Lower lobe of right lung (tissue), 2 donors: ENCODE data around the gene MVK. TPM values are rescaled to one million over a fixed set of nuclear protein-coding genes. Genes with fewer than 3 reads are reported as not detected.

ENCODE experiments used
- ATAC-seq, 2 donors: fragments of 200-7000 bp; cut with Tn5 transposase; one replicate each; pipeline ENCODE4 v1.9.1; 2020 to 2022; ENCODE audit warnings: mild to moderate bottlenecking in 2 of 2, moderate library complexity in 2 of 2
- DNase-seq: peaks from one replicate; pipeline ENCODE4 v3.0.0-alpha.2; 2020
- H3K27ac ChIP-seq: fragments of 200-600 bp; one replicate; pipeline ENCODE4 v1.8.0; 2022
- H3K27me3 ChIP-seq: fragments of 200-600 bp; one replicate; pipeline ENCODE4 v1.8.0; 2022; ENCODE audit warnings: low read depth
- H3K36me3 ChIP-seq: fragments of 200-600 bp; one replicate; pipeline ENCODE4 v1.8.0; 2022; ENCODE audit warnings: mild to moderate bottlenecking
- H3K4me1 ChIP-seq: fragments of 200-600 bp; one replicate; pipeline ENCODE4 v1.8.0; 2022
- H3K4me3 ChIP-seq: fragments of 200-600 bp; one replicate; pipeline ENCODE4 v1.8.0; 2022; ENCODE audit warnings: mild to moderate bottlenecking
- H3K9me3 ChIP-seq: fragments of 200-600 bp; one replicate; pipeline ENCODE4 v1.8.0; 2022
- CTCF ChIP-seq: fragments of 200-600 bp; IDR thresholded peaks from one replicate; pipeline ENCODE4 v1.8.0; 2022; ENCODE audit warnings: antibody characterized with exemption, mild to moderate bottlenecking
- intact Hi-C: fragments of 100-400 bp; cut with DNase I; formaldehyde crosslinking; loops from one replicate; pipeline ENCODE4 v1.11.0; 2022
- total RNA-seq: library from RNA; stranded (reverse); fragmentation: NEBNext Ultra II Directional; extraction: Animal tissue kit (Norgen Biotek cat#: 25700); gene quantifications from one replicate; pipeline ENCODE4 v1.2.1, GENCODE V29; 2021
- donor health status: DM: no; HTN: yes; CAD: no; lungs with severe emphysema.

Gene MVK
- total RNA-seq, 1 donor from 2014 or later, result 25.1 TPM

- no peak for TF ChIP-seq CTCF
- H3K4me3 ChIP-seq, result peak overlapping the region; percentile 85
- DNase-seq, result no peak
- peak overlapping the region; percentile 91 for H3K27ac ChIP-seq
- peaks cover 58% of the 10 kb centered on the region for H3K36me3 ChIP-seq
- ATAC-seq, result no peak
- no peaks in the 10 kb centered on the region for H3K9me3 ChIP-seq
- peaks cover 29% of the 10 kb centered on the region for H3K4me1 ChIP-seq
- no peaks in the 10 kb centered on the region for H3K27me3 ChIP-seq
- intact Hi-C loops, result no loop called here
Measured at GRCh38 chr12:109572506-109572845, 1.1 kb upstream of the MVK start.

- peaks cover 59% of the 10 kb centered on the region for H3K36me3 ChIP-seq
- H3K4me3 ChIP-seq, result peak overlapping the region; percentile 85
- intact Hi-C loops, result no loop called here
- DNase-seq, result no peak
- no peaks in the 10 kb centered on the region for H3K27me3 ChIP-seq
- TF ChIP-seq CTCF, result no peak
- H3K4me1 ChIP-seq, result peaks cover 29% of the 10 kb centered on the region
- no peak for ATAC-seq
- H3K27ac ChIP-seq, result peak overlapping the region; percentile 91
- H3K9me3 ChIP-seq, result no peaks in the 10 kb centered on the region
Measured at GRCh38 chr12:109573914-109574244, 285 bp downstream of the MVK start.

GRCh38 chr12:109575683-109576082 is 2.1 kb downstream of the MVK start:
- Histone ChIP-seq H3K4me3 (no peak overlapping the region), H3K36me3 (peaks cover 60% of the 10 kb centered on the region), H3K27ac (no peak overlapping the region), H3K4me1 (peaks cover 29% of the 10 kb centered on the region), H3K9me3 (no peaks in the 10 kb centered on the region), H3K27me3 (no peaks in the 10 kb centered on the region)
- ATAC-seq (no peak), DNase-seq (no peak)
- intact Hi-C loops, result no loop called here
- no peak for TF ChIP-seq CTCF

- no peak for TF ChIP-seq CTCF
- no peak for ATAC-seq
- Histone ChIP-seq H3K27ac (no peak overlapping the region), H3K4me1 (peaks cover 21% of the 10 kb centered on the region), H3K4me3 (no peak overlapping the region), H3K27me3 (no peaks in the 10 kb centered on the region), H3K9me3 (no peaks in the 10 kb centered on the region), H3K36me3 (peaks cover 65% of the 10 kb centered on the region)
- no peak for DNase-seq
- intact Hi-C loops, result no loop called here
Measured at GRCh38 chr12:109577311-109577710, 3.7 kb downstream of the MVK start.

- peaks cover 14% of the 10 kb centered on the region for H3K4me1 ChIP-seq
- no peak overlapping the region for H3K4me3 ChIP-seq
- no peak overlapping the region for H3K27ac ChIP-seq
- peaks cover 65% of the 10 kb centered on the region for H3K36me3 ChIP-seq
- no peaks in the 10 kb centered on the region for H3K9me3 ChIP-seq
- no peaks in the 10 kb centered on the region for H3K27me3 ChIP-seq
- no peak for ATAC-seq
- no peak for TF ChIP-seq CTCF
- DNase-seq, result no peak
- intact Hi-C loops, result no loop called here
Measured at GRCh38 chr12:109578330-109578927, 4.8 kb downstream of the MVK start.

GRCh38 chr12:109579639-109580038 is 6.0 kb downstream of the MVK start:
- no peaks in the 10 kb centered on the region for H3K27me3 ChIP-seq
- H3K36me3 ChIP-seq, result peaks cover 76% of the 10 kb centered on the region
- intact Hi-C loops, result no loop called here
- no peak for DNase-seq
- H3K9me3 ChIP-seq, result no peaks in the 10 kb centered on the region
- no peak overlapping the region for H3K27ac ChIP-seq
- no peak for TF ChIP-seq CTCF
- no peak overlapping the region for H3K4me3 ChIP-seq
- no peak for ATAC-seq
- peaks cover 7% of the 10 kb centered on the region for H3K4me1 ChIP-seq
